GM19397 (cell line): Measurements from ENCODE around the gene CATSPERE.
"Not testable (repeated sequence)": the region's sequence is repeated elsewhere in the genome, so short reads cannot be mapped to it uniquely, and the experiment has no call there.

ENCODE experiments used
- ATAC-seq: cut with Tn5 transposase; IDR thresholded peaks from one replicate; pipeline ENCODE4 v1.9.1; 2021; ENCODE audit warnings: mild to moderate bottlenecking, moderate library complexity; ENCODE audit not compliant: unreplicated experiment

CATSPERE gene

GRCh38 chr1:244515680-244516079 is 54.6 kb downstream of the CATSPERE start:
- no peak for ATAC-seq

GRCh38 chr1:244536316-244536715 is 75.2 kb downstream of the CATSPERE start:
- ATAC-seq: no peak

GRCh38 chr1:244545511-244545910 is 84.4 kb downstream of the CATSPERE start:
- ATAC-seq: no peak

- no peak for ATAC-seq
Measured at GRCh38 chr1:244548558-244549115, 87.6 kb downstream of the CATSPERE start.

- no peak for ATAC-seq
Measured at GRCh38 chr1:244552336-244552735, 91.3 kb downstream of the CATSPERE start.

- ATAC-seq: no peak
Measured at GRCh38 chr1:244556263-244556662, 95.2 kb downstream of the CATSPERE start.

GRCh38 chr1:244557565-244557964 is 96.5 kb downstream of the CATSPERE start:
- no peak for ATAC-seq

- ATAC-seq: no peak
Measured at GRCh38 chr1:244559561-244559960, 98.5 kb downstream of the CATSPERE start.

GRCh38 chr1:244562877-244563276 is 101.8 kb downstream of the CATSPERE start:
- ATAC-seq: not testable (repeated sequence)

GRCh38 chr1:244573768-244574167 is 112.7 kb downstream of the CATSPERE start:
- no peak for ATAC-seq

GRCh38 chr1:244576259-244576892 is 115.3 kb downstream of the CATSPERE start:
- ATAC-seq: no peak

GRCh38 chr1:244578205-244578604 is 117.1 kb downstream of the CATSPERE start:
- ATAC-seq: not testable (repeated sequence)

- no peak for ATAC-seq
Measured at GRCh38 chr1:244583358-244583982, 122.4 kb downstream of the CATSPERE start.

GRCh38 chr1:244585867-244586266 is 124.8 kb downstream of the CATSPERE start:
- ATAC-seq: no peak

- ATAC-seq: no peak
Measured at GRCh38 chr1:244590670-244591069, 129.6 kb downstream of the CATSPERE start.

- ATAC-seq: no peak
Measured at GRCh38 chr1:244598611-244599010, 137.5 kb downstream of the CATSPERE start.

- peak; percentile 55 for ATAC-seq
Measured at GRCh38 chr1:244599937-244600350, 138.9 kb downstream of the CATSPERE start.

GRCh38 chr1:244601336-244601735 is 140.3 kb downstream of the CATSPERE start:
- ATAC-seq: no peak

GRCh38 chr1:244603498-244603897 is 142.4 kb downstream of the CATSPERE start:
- ATAC-seq: no peak

GRCh38 chr1:244605835-244606370 is 144.8 kb downstream of the CATSPERE start:
- no peak for ATAC-seq

GRCh38 chr1:244614113-244614836 is 153.2 kb downstream of the CATSPERE start:
- no peak for ATAC-seq
